NCI-H446 treated with DMSO at 0.1 percent for 48 hours (cell line): ENCODE results near the gene PNPLA2.

ENCODE experiments used
- DNase-seq: peaks from one replicate; lab custom pipeline; 2025; lab: John Stamatoyannopoulos, UW

Gene PNPLA2

DNA sequence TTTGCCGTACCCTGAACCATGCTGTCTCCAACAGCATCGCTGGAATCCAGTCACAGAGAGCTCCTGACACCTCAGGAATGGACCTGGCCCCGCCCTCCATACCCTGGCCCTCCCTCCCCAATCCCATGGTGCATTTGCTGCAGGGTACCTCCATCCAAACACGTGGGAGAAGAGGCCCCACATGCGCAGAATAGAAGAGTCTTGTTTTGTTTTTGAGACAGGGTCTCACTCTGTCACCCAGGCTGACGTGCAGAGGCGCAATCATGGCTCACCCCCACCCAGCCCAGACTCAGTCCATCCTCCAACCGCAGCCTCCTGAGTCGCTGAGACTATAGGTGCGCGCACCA lies 2.3 kb upstream of the PNPLA2 start:
- DNase-seq, result no peak

DNA sequence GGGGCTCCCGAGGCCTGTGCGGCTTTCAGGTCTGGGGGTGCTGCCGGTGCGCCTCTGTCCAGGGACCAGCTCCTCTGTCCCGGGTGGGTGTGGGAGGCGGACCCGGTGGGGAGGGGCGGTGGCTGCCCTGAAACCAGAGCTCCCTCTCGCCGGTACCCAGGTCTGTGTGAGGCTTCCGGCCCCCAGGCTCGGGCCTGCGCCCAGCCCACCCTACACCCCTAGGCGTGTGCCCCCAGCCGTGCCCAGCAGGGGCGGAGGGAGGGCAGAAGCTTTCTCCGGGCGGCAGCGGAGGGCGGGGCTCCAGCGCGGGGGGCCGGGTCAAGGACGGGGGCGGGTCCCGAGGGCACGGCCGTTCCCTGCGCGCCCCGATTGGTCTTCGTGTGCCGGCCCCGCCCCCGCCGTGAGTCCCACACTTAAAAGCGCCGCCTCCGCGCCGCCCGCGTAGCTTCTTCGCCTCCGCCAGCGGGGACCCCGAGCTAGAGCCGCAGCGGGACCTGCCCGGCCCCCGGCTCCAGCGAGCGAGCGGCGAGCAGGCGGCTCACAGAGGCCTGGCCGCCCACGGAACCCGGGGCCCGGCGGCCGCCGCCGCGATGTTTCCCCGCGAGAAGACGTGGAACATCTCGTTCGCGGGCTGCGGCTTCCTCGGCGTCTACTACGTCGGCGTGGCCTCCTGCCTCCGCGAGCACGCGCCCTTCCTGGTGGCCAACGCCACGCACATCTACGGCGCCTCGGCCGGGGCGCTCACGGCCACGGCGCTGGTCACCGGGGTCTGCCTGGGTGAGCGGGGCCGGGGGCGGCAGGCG lies 616 bp downstream of the PNPLA2 start:
- peak; percentile 78 for DNase-seq

DNA sequence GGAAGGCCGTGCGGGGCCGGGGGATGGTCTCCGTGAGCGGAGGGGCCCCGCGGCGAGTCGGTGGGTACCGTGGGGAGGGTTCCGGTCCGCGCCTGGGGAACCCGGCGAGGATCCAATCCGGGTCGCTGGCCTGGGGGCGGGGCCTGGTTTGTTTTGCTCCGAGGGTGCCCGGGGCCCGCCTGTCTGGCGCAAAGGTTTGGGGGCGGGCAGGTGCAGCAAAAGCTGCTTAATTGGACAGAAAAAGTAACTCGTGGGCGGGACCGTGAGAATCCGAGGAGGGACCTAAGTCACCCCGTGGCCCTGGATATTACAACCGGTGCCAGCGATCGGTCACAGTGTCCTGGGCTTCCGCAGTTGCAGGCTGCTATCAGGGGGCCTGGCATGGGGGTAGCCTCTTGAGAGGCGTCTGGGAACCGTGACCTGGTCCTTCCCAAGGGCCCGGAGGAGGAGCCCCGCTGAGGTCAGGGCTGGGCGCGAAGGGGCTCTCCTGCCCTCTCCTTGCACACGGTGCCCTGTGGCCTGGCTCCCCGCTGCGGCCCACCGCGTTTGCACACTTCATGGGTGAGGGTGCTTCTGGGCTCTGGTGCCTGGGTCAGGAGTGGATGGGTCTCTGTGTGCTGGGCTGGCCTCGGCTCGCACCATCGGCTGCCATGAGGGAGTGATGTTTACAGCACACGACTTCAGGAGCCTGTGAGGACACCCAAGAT lies 1.4 kb downstream of the PNPLA2 start:
- peak; percentile 40 for DNase-seq

DNA sequence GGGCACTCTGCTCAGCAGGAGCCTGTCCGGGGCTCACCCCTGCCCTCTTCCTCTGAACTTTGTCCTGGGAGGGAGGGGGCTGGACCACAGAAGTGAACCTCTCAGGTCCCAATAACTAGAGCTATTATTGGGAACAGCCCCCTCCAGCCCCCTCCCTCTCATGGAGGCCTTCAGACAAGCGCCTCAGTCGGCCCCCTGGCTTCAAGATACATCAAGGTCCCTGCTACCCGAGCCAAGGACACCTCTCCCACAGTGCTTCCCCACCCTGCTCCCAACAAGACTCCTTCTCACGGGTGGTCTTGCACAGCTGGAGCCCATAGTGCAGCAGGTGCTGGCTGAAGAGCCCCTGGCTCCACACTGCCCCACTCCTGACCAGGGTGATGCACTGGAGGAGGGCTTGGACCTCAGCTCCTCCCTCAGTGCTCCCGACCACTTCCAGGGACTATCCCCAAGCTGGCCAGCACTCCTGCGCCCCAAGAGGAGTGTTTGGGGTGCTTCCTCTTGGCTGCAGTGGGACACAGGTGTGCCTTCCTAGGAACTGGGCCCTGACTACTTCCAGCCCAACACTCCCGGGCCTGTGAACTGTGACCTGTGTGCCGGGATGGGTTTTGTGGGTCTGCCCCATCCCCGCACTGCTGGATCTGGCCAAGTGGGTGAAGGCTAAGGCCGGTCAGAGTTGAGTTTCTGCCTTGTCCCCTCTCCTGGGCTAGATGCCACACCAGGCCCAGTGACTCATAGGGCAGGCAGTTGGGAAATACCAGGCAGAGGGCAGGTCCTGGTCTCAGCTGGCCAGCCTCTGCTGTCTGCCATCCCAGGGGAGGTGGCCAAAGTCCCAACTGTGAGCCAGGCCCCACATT lies 2.2 kb downstream of the PNPLA2 start:
- no peak for DNase-seq

DNA sequence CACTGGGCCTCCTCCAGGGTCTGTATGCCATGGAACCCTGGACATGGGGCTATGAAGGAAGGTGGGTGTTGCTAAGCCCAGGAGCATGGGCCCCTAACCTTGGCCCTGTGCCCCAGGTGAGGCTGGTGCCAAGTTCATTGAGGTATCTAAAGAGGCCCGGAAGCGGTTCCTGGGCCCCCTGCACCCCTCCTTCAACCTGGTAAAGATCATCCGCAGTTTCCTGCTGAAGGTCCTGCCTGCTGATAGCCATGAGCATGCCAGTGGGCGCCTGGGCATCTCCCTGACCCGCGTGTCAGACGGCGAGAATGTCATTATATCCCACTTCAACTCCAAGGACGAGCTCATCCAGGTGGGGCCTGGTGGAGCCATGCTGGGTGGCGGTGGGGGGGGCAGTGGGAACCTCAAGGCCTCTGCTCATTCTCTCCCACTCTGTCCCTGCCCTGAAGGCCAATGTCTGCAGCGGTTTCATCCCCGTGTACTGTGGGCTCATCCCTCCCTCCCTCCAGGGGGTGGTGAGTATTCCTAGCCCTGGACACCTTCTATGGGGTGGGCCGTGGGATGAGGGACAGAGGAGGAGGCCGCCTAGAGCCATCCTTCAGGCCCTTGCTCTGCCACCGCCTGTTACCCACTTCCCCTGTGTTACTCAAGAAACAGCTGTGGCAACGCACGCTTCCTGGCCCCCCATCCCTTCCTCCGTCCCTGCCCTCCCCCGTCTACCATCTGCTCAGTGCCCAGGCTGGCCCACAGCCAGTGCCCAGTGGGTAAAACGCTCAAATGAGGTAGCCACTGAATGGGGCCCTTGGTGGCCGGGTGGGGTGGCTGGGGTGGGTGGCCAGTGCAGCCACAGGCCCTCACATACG lies 3.0 kb downstream of the PNPLA2 start:
- no peak for DNase-seq

DNA sequence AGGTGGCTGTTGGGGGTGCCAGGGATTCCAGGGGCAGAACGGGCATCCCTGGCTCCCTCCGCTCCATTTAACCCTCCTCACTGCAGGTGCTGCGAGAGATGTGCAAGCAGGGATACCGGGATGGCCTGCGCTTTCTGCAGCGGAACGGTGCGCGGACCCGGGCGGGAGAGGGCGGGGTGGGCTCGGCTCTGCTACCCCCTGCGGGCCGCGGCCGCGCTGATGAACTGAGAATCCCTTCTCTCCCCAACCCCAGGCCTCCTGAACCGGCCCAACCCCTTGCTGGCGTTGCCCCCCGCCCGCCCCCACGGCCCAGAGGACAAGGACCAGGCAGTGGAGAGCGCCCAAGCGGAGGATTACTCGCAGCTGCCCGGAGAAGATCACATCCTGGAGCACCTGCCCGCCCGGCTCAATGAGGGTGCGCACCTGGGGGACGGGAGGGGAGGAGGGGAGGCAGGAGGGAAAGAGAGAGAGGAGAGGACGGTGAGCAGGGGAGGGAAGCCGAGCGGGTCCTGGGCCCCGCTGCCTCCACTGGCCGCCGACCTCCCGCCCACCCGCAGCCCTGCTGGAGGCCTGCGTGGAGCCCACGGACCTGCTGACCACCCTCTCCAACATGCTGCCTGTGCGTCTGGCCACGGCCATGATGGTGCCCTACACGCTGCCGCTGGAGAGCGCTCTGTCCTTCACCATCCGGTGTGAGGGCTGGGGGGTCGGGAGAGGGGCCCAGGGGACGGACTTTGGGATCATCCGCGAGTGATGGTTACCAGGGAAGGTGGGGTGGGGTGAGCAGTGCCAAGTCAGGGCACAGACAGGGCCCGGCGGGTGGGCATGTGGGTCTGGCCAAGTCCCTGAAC lies 5.0 kb downstream of the PNPLA2 start:
- DNase-seq, result no peak

DNA sequence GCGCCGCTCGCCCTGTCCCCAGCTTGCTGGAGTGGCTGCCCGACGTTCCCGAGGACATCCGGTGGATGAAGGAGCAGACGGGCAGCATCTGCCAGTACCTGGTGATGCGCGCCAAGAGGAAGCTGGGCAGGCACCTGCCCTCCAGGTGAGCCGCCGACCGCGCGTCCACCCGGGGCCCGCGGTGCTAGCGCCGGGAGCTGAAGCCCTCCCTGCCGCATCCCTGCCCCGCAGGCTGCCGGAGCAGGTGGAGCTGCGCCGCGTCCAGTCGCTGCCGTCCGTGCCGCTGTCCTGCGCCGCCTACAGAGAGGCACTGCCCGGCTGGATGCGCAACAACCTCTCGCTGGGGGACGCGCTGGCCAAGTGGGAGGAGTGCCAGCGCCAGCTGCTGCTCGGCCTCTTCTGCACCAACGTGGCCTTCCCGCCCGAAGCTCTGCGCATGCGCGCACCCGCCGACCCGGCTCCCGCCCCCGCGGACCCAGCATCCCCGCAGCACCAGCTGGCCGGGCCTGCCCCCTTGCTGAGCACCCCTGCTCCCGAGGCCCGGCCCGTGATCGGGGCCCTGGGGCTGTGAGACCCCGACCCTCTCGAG lies 5.7 kb downstream of the PNPLA2 start:
- no peak for DNase-seq

DNA sequence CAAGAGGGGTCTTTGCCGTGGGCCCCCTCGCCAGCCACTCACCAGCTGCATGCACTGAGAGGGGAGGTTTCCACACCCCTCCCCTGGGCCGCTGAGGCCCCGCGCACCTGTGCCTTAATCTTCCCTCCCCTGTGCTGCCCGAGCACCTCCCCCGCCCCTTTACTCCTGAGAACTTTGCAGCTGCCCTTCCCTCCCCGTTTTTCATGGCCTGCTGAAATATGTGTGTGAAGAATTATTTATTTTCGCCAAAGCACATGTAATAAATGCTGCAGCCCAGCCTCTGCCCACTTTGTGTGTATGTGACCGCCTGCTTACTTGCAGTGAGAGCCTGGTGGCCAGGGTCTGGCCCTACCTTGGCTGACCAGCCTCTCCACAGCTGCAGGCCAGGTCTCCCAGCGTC lies 6.2 kb downstream of the PNPLA2 start:
- no peak for DNase-seq

DNA sequence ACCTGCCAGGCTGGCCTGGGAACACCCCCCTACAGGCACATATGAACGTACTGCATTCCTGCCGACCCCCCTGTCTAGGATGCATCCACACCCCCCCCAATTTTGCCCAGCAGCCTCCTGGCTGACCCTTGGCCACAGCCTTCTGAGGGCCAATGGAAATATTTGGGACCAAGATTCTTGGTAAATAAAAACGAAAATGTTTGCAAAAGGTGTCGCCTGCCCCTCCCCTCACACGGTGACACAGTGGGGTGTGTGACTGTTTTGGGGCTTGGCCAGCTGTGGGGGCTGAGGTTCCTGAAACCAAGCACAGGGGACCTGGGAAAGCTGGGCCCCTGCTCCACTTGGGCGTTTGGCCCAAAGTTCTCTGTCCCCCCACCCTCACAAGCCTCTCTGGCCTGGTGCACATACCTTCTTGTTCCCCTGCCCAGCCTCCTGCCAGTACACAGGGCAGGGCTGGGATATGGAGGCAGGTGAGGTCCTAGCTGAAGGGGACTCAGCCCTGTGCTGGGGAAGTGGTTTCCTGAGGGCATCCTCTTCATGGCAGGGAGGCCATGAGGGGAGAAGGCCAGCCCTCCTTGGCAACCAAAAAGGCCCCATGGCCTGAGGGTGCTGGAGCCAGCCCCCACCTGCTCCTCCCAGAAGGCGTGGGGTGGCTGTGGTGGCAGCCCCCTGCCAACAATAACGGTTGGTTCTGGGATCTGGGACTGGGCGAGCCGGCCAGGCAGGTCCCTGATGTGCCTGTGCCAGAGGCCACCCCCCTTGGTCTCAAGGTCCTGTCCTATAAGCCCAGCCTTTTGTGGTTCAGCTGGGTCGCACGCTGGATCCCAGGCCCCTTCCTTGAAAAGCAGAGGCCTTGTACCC lies 6.9 kb downstream of the PNPLA2 start:
- no peak for DNase-seq

DNA sequence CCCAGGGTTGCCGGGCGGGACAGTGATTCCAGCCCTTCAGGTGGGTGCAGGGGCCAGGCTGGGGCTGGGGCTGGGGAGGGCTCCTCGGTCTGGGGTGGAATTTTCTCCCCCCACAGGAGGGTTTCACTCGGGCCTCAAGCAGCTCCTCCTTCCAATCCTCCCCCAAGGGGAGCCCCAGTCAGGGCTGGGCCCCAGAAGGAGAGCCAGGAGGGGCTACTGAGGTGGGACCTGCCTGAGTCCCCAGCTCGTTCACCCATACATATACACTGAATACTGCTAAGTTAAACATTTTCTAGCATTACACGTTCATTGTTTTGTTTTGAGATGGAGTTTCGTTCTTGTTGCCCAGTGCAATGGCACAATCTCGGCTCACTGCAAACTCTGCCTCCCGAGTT lies 7.5 kb downstream of the PNPLA2 start:
- no peak for DNase-seq

DNA sequence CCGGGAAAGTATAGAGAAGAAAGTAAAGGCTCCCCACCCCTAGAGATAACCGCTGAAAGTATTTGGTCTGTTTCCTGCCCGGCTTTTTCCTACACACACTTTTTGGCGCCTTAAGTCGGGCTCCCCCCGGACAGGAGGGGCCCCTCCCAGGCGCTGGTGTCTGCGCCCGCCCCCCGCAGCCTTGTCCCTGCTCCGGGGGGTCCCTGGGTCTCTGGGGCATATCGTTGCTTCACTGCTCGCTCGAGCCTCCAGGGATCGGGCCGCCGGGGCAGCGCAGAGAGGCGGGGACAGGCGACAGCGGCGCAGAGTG lies 8.1 kb downstream of the PNPLA2 start:
- DNase-seq, result no peak

DNA sequence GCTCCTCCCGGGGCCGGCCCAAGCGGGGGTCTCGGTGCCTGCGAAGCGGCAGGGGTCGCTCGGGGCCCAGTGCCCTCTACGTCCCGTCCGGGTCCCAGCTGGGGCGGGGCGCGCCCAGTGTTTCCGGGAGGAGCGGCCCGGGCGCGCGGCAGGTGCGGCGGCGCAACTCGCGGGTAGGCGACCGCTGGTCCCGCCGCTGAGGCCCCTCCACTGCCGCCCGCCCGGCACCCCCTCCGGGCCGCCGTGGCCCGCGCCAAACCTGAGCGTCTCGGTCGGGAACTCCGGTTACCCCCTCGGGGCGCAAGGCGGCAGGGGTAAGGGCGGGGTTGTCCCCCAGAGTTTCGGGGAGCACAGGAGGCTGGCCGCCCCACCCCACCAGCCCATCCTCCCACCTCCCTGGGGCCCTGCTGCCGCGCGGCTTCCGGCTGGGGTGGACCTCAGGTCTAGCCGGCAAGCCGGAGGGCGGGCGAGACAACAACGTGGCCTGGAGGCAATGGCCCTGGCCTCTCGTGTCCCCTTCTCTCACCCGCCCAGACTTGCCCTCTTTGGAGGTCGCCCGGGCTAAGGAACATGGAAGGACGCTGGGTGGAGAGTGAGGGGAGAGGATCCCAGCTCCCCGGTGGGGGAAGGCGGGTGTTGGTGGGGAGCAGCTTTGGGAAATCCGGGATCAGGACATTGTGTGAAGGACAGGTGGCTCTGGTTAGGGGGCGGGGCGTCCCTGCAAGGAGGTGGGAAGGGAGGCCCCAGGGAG lies 8.6 kb downstream of the PNPLA2 start:
- DNase-seq, result no peak

DNA sequence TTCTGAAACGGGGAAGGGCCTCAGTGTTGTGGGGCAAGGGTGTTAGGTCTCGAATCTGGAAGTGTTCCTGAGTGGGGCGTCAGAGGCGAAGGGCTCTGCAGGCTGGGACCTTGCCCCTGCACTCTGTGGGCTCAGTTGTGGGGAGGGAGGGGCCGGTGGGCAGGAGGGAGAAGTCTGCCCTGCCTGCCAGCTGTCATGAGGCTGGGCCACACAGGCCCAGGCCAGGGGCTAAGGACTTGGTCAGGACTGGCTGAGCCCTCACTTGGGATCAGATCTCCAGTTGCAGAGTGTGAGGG lies 9.1 kb downstream of the PNPLA2 start, which contains the start of gene CRACR2B:
CRACR2B (plus strand) TSS at position 23 of the 296 bp plus-strand sequence. CDS start 689 bp downstream, outside the sequence.
- no peak for DNase-seq

DNA sequence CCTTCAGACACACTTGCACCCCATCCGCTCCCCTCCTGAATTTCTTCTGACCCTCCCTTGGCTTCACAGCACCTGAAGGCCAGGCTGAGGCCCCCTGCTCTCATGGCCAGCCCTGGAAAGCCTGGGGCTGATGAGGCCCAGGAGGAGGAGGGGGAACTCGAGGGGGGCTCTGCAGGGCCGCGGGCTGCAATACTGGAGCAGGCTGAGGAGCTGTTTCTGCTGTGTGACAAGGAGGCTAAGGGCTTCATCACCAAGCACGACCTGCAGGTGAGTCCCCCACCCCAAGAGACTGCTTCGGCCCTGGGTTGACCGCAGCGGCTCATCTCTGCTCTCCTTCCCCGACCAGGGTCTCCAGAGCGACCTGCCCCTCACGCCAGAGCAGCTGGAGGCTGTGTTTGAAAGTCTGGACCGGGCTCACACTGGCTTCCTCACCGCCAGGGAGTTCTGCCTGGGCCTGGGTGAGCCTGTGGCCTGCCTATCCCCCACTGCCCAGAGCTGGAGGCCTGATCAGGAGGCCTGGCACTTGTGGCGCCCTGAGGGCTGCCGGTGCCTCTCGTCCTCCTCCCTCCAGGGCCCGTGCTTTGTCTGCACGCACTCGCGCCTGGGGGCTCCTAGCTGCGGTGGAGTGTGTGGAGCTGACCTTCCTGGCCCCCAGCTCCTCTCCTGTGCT lies 9.9 kb downstream of the PNPLA2 start:
- no peak for DNase-seq

DNA sequence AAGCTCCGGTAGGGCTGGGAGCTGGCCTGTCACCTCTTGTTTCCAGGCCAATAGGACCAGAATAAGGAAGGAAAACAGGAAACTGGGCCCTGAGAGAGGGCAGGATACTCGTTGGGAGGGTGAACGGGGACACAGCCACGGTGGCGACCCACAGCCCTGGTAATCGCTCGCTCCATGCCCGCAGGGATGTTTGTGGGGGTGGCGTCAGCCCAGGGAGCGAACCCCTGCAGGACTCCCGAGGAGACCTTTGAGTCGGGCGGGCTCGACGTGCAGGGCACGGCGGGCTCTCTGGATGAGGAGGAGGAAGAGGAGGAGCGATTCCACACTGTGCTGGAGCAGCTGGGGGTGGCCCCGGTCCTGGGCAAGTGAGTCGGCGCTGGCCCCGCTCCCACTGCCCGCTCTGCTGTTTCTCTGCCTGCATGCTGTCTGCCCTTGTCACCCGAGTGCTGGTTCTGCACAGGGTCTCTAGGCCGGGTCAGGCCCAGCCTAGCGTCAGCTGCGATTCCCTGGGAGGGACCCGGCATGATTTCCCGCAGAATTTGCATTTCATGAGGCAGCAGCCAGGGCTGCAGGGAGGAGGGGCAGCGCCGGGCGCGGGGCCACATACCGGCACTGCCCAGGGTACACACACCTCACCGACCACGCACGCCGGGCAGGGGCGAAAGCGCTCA lies 10.6 kb downstream of the PNPLA2 start:
- no peak for DNase-seq

DNA sequence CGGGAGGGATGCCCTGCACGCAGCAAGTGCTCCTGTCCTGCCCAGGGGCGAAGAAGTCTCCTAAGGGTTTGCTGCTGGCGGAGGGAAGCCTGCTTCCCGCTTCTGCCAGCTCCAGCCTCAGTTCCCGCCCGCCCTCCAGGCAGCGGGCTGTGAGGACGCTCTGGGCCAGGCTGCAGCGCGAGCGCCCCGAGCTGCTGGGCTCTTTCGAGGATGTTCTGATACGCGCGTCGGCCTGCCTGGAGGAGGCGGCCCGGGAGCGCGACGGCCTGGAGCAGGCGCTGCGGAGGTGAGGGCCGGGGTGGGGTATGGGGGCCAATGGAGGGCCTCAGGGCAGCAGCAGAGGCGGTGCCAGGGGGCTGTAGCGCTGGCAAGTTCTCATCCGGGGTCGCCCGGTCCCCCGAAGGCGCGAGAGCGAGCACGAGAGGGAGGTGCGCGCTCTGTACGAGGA lies 11.2 kb downstream of the PNPLA2 start:
- no peak for DNase-seq

DNA sequence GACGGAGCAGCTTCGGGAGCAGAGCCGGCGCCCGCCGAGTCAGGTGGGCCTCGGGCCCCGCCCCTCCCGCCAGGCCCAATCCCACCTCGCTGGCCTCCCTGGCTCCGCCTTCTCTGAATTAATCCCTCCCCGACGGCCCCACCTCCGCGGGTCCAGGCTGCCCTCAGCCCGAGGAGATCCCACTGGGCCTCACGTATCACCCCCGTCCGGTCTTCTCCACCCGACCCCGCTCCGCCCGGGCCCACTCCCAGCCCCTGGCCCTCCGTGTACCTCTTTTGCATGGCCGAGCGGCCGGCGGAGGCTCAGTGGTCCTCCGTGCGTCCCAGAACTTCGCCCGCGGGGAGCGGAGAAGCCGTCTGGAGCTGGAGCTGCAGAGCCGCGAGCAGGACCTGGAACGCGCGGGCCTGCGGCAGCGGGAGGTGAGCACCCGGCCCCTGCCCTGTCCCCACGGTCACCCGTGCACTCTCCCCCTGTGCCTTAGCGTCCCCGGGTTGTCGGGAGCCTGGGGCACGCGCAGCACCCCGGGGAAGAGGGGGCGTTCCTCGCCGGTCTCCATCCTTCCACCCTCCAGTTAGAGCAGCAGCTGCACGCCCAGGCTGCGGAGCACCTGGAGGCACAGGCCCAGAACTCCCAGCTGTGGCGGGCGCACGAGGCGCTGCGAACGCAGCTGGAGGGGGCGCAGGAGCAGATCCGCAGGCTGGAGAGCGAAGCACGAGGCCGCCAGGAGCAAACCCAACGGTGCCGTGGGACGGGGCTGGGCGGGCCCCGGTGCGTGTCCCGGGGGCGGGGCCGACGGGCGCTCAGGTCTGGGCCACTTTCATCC lies 11.8 kb downstream of the PNPLA2 start:
- DNase-seq, result no peak
